ENCODE data around the gene TLN1. TPM values are rescaled to one million over a fixed set of nuclear protein-coding genes. Genes with fewer than 3 reads are reported as not detected.

Gene TLN1
- total RNA-seq, 2 experiments from 2014 or later, result 98.8 to 177 TPM

DNA sequence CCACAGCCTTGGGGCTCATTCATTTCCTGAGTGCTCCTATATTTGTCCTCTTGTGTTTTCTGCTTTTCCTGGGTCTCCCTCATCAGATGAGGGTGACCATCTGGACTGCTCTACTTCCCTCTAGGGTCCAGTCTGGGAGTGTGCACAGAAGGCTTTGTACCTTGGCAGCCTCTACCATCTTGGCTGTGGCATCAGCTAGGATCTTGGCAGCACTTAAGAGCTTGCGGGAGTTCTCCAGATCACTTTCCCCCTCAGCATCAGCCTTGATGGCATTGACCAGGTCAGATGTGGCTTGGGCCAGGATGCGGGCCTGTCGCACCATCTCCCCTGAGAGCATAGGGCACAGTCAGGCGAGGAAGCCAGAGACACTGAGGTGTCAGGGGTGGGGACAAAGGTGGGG lies 15.8 kb downstream of the TLN1 start:
- no peak overlapping the region for H3K27ac ChIP-seq (ENCODE audit: low read depth, low read length, poor library complexity, severe bottlenecking)
- ChIA-PET POLR2A (interaction anchor here (1.9 kb wide), 1 partner anchor 12 kb away, joined by 6 read pairs; no protein-coding TSS in a partner anchor), CTCF (ENCODE audit: unreplicated experiment) (interaction anchor here (1.2 to 1.5 kb wide), 2 partner anchors 13 to 20 kb away, joined by 3 to 6 read pairs; no protein-coding TSS in a partner anchor)
- no TSS peak for BruUV-seq (replicated peaks)
- no peaks in the 10 kb centered on the region for H3K4me1 ChIP-seq (ENCODE audit: insufficient read depth, low read length, poor library complexity, severe bottlenecking)
- DNase-seq (ENCODE audit: low spot score), result no peak
- H3K79me2 ChIP-seq (ENCODE audit: insufficient read depth, low read depth, low read length), result no peaks in the 10 kb centered on the region
- H2AFZ ChIP-seq (ENCODE audit: low read length), result no peak overlapping the region
- intact Hi-C loops (cut with micrococcal nuclease; ENCODE audit: unreplicated experiment), result no loop called here
- no peak overlapping the region for H3K4me3 ChIP-seq (ENCODE audit: low read depth, low read length, poor library complexity, severe bottlenecking)
- no peaks in the 10 kb centered on the region for H4K20me1 ChIP-seq (ENCODE audit: insufficient read depth, low read length)
- no peak for TF ChIP-seq CTCF (conservative IDR thresholded peaks at IDR 0.05; ENCODE audit: low read length)
- no peak overlapping the region for H3K4me2 ChIP-seq (ENCODE audit: low read length)
- no peaks in the 10 kb centered on the region for H3K9me2 ChIP-seq (ENCODE audit: insufficient read depth, low read length)
- no peaks in the 10 kb centered on the region for H3K9me3 ChIP-seq (ENCODE audit: low read length)
- H3K36me3 ChIP-seq (ENCODE audit: insufficient read depth, low read length), result peaks cover 97% of the 10 kb centered on the region

GRCh38 chr9:35714579-35715252 lies 17.3 kb downstream of the TLN1 start:
- Histone ChIP-seq H3K4me1 (ENCODE audit: insufficient read depth, low read length, poor library complexity, severe bottlenecking) (no peaks in the 10 kb centered on the region), H3K79me2 (ENCODE audit: insufficient read depth, low read depth, low read length) (no peaks in the 10 kb centered on the region), H3K36me3 (ENCODE audit: insufficient read depth, low read length) (peaks cover 97% of the 10 kb centered on the region), H3K9me3 (ENCODE audit: low read length) (no peaks in the 10 kb centered on the region), H3K4me2 (ENCODE audit: low read length) (no peak overlapping the region), H3K4me3 (ENCODE audit: low read depth, low read length, poor library complexity, severe bottlenecking) (no peak overlapping the region), H4K20me1 (ENCODE audit: insufficient read depth, low read length) (no peaks in the 10 kb centered on the region), H2AFZ (ENCODE audit: low read length) (no peak overlapping the region), H3K9me2 (ENCODE audit: insufficient read depth, low read length) (no peaks in the 10 kb centered on the region), H3K27ac (ENCODE audit: low read depth, low read length, poor library complexity, severe bottlenecking) (no peak overlapping the region)
- intact Hi-C loops (cut with micrococcal nuclease; ENCODE audit: unreplicated experiment), result no loop called here
- ChIA-PET POLR2A (interaction anchor here (1.0 kb wide), 1 partner anchor 103 kb away, joined by 3 read pairs; no protein-coding TSS in a partner anchor), CTCF (ENCODE audit: unreplicated experiment) (interaction anchor here (1.2 to 1.5 kb wide), 3 partner anchors 14 to 51 kb away, joined by 3 to 6 read pairs (median 3); no protein-coding TSS in a partner anchor)
- BruUV-seq (replicated peaks), result no TSS peak
- TF ChIP-seq CTCF (conservative IDR thresholded peaks at IDR 0.05; ENCODE audit: low read length), result no peak
- TF ChIP-seq EZH2phosphoT487 (IDR thresholded peaks at IDR 0.05; ENCODE audit: borderline replicate concordance, low read depth, low read length), result no peak
- DNase-seq (ENCODE audit: low spot score), result no peak

GRCh38 chr9:35714123-35714522 lies 17.9 kb downstream of the TLN1 start:
- no peaks in the 10 kb centered on the region for H4K20me1 ChIP-seq (ENCODE audit: insufficient read depth, low read length)
- H3K27ac ChIP-seq (ENCODE audit: low read depth, low read length, poor library complexity, severe bottlenecking), result no peak overlapping the region
- no peak overlapping the region for H2AFZ ChIP-seq (ENCODE audit: low read length)
- H3K9me3 ChIP-seq (ENCODE audit: low read length), result no peaks in the 10 kb centered on the region
- POLR2A ChIA-PET, result interaction anchor here (1.3 kb wide), 1 partner anchor 17 kb away, joined by 3 read pairs; no protein-coding TSS in a partner anchor
- BruUV-seq (replicated peaks), result no TSS peak
- H3K4me1 ChIP-seq (ENCODE audit: insufficient read depth, low read length, poor library complexity, severe bottlenecking), result no peaks in the 10 kb centered on the region
- no peaks in the 10 kb centered on the region for H3K79me2 ChIP-seq (ENCODE audit: insufficient read depth, low read depth, low read length)
- TF ChIP-seq EZH2phosphoT487 (IDR thresholded peaks at IDR 0.05; ENCODE audit: borderline replicate concordance, low read depth, low read length) (no peak), CTCF (conservative IDR thresholded peaks at IDR 0.05; ENCODE audit: low read length) (no peak)
- H3K36me3 ChIP-seq (ENCODE audit: insufficient read depth, low read length), result peaks cover 95% of the 10 kb centered on the region
- intact Hi-C loops (cut with micrococcal nuclease; ENCODE audit: unreplicated experiment), result no loop called here
- no peak overlapping the region for H3K4me2 ChIP-seq (ENCODE audit: low read length)
- H3K4me3 ChIP-seq (ENCODE audit: low read depth, low read length, poor library complexity, severe bottlenecking), result no peak overlapping the region
- CTCF ChIA-PET (ENCODE audit: unreplicated experiment), result interaction anchor here (1.3 kb wide), 1 partner anchor 50 kb away, joined by 3 read pairs; no protein-coding TSS in a partner anchor
- no peak for DNase-seq (ENCODE audit: low spot score)
- no peaks in the 10 kb centered on the region for H3K9me2 ChIP-seq (ENCODE audit: insufficient read depth, low read length)

All from OCI-LY7 (cell line).